ENCODE results near the gene RNF213.
"Not testable (repeated sequence)": the region's sequence is repeated elsewhere in the genome, so short reads cannot be mapped to it uniquely, and the experiment has no call there.

RNF213 gene

GRCh38 chr17:80327518-80327917 lies 66.9 kb downstream of the RNF213 start:
- no peak for DNase-seq

GRCh38 chr17:80328634-80329380 lies 68.2 kb downstream of the RNF213 start:
- DNase-seq: no peak

- DNase-seq: not testable (repeated sequence)
These were observed 68.8 kb downstream of the RNF213 start for GRCh38 chr17:80329421-80329820.

GRCh38 chr17:80330276-80330675 lies 69.6 kb downstream of the RNF213 start:
- no peak for DNase-seq

GRCh38 chr17:80330938-80331337 lies 70.3 kb downstream of the RNF213 start:
- DNase-seq: not testable (repeated sequence)

GRCh38 chr17:80331820-80332219 lies 71.2 kb downstream of the RNF213 start:
- no peak for DNase-seq

GRCh38 chr17:80337195-80337895 lies 76.7 kb downstream of the RNF213 start:
- no peak for DNase-seq

GRCh38 chr17:80339118-80339517 lies 78.5 kb downstream of the RNF213 start:
- DNase-seq: no peak

- no peak for DNase-seq
These were observed 79.2 kb downstream of the RNF213 start for GRCh38 chr17:80339731-80340456.

GRCh38 chr17:80345321-80345720 lies 84.7 kb downstream of the RNF213 start:
- no peak for DNase-seq

GRCh38 chr17:80345841-80346497 lies 85.3 kb downstream of the RNF213 start:
- DNase-seq: no peak

GRCh38 chr17:80346498-80347275 lies 86.0 kb downstream of the RNF213 start:
- no peak for DNase-seq

GRCh38 chr17:80347536-80347935 lies 86.9 kb downstream of the RNF213 start:
- DNase-seq: no peak

GRCh38 chr17:80347948-80348351 lies 87.3 kb downstream of the RNF213 start:
- no peak for DNase-seq

- DNase-seq: no peak
These were observed 88.0 kb downstream of the RNF213 start for GRCh38 chr17:80348551-80349150.

GRCh38 chr17:80349151-80349651 lies 88.5 kb downstream of the RNF213 start:
- DNase-seq: no peak

GRCh38 chr17:80349751-80350150 lies 89.1 kb downstream of the RNF213 start:
- DNase-seq: no peak

GRCh38 chr17:80352216-80352895 lies 91.7 kb downstream of the RNF213 start:
- DNase-seq: no peak

GRCh38 chr17:80352991-80353665 lies 92.5 kb downstream of the RNF213 start:
- DNase-seq: no peak

- no peak for DNase-seq
These were observed 93.1 kb downstream of the RNF213 start for GRCh38 chr17:80353718-80354275.

Measured in NCI-H2227 treated with DMSO at 0.1 percent for 48 hours (cell line).